HepG2 (cell line): ENCODE measurements around the gene TTC23L. TPM values are rescaled to one million over a fixed set of nuclear protein-coding genes. Genes with fewer than 3 reads are reported as not detected.

Source experiments
- ADNP ChIP-seq: sonication (generic); formaldehyde crosslinking; IDR thresholded peaks from 2 replicates; pipeline ENCODE4 v1.4.0; 2020; ENCODE audit warnings: missing genetic modification reagents
- AGO1 ChIP-seq: fragments of 200-400 bp; formaldehyde crosslinking; IDR thresholded peaks from 2 replicates; pipeline ENCODE4 v1.6.1; 2017; ENCODE audit warnings: mild to moderate bottlenecking, low read depth, low read length, moderate library complexity; ENCODE audit not compliant: poor library complexity, severe bottlenecking
- ATAD3A ChIP-seq: sonication (generic); formaldehyde crosslinking; IDR thresholded peaks from 2 replicates; pipeline ENCODE4 v1.4.0; 2020; ENCODE audit warnings: missing genetic modification reagents
- ATM ChIP-seq: fragments of 450-650 bp; IDR thresholded peaks from 2 replicates; pipeline ENCODE4 v1.7.1; 2017; ENCODE audit warnings: mild to moderate bottlenecking, borderline replicate concordance
- CCAR2 ChIP-seq: fragments of 200-400 bp; formaldehyde crosslinking; optimal IDR thresholded peaks from 2 replicates; pipeline ENCODE3; 2018; ENCODE audit warnings: low read depth, mild to moderate bottlenecking, low read length, moderate library complexity
- JUNB ChIP-seq: sonication (generic); formaldehyde crosslinking; IDR thresholded peaks from 2 replicates; pipeline ENCODE4 v1.8.0; 2022; ENCODE audit warnings: missing genetic modification reagents, mild to moderate bottlenecking, borderline replicate concordance
- MLLT10 ChIP-seq: sonication (generic); formaldehyde crosslinking; IDR thresholded peaks from 2 replicates; pipeline ENCODE4 v1.4.0; 2020; ENCODE audit warnings: missing genetic modification reagents
- MXI1 ChIP-seq: IDR thresholded peaks from 3 replicates; pipeline ENCODE4 v1.6.1; 2012; ENCODE audit warnings: low read depth, low read length, inconsistent platforms, borderline replicate concordance
- PRDM15 ChIP-seq: sonication (generic); formaldehyde crosslinking; IDR thresholded peaks from 2 replicates; pipeline ENCODE4 v1.4.0; 2020; ENCODE audit warnings: missing genetic modification reagents
- RARG ChIP-seq: sonication (generic); formaldehyde crosslinking; IDR thresholded peaks from 2 replicates; pipeline ENCODE4 v1.4.0; 2020; ENCODE audit warnings: low read depth, mild to moderate bottlenecking, missing genetic modification reagents
- SKIL ChIP-seq: sonication (generic); formaldehyde crosslinking; IDR thresholded peaks from 2 replicates; pipeline ENCODE4 v1.8.0; 2022; ENCODE audit warnings: missing genetic modification reagents, mild to moderate bottlenecking, moderate library complexity, borderline replicate concordance
- SOX5 ChIP-seq: IDR thresholded peaks from 2 replicates; pipeline ENCODE4 v1.6.1; 2016; ENCODE audit warnings: borderline replicate concordance
- TCF7 ChIP-seq: sonication (generic); IDR thresholded peaks from 2 replicates; pipeline ENCODE4 v1.6.1; 2016; ENCODE audit warnings: antibody characterized with exemption, low read depth
- ZNF124 ChIP-seq: sonication (generic); formaldehyde crosslinking; IDR thresholded peaks from 2 replicates; pipeline ENCODE4 v1.4.0; 2020; ENCODE audit warnings: missing genetic modification reagents
- ZNF143 ChIP-seq: sonication (generic); formaldehyde crosslinking; IDR thresholded peaks from 2 replicates; pipeline ENCODE4 v1.4.0; 2020; ENCODE audit warnings: missing genetic modification reagents
- ZNF557 ChIP-seq: sonication (generic); formaldehyde crosslinking; IDR thresholded peaks from 2 replicates; pipeline ENCODE4 v1.4.0; 2020; ENCODE audit warnings: missing genetic modification reagents
- ZNF644 ChIP-seq: IDR thresholded peaks from 2 replicates; pipeline ENCODE4 v1.6.1; 2016; ENCODE audit warnings: low read depth
- ZNF660 ChIP-seq: sonication (generic); formaldehyde crosslinking; IDR thresholded peaks from 2 replicates; pipeline ENCODE4 v1.5.1; 2020; ENCODE audit warnings: mild to moderate bottlenecking, low read depth, missing genetic modification reagents, borderline replicate concordance
- ZNF777 ChIP-seq: sonication (generic); formaldehyde crosslinking; IDR thresholded peaks from 2 replicates; pipeline ENCODE4 v1.4.0; 2020; ENCODE audit warnings: missing genetic modification reagents
- polyA plus RNA-seq, 8 experiments: library from polyadenylated mRNA; depleted of rRNA in 3 of 8; stranded (reverse) in 7 of 8; unstranded in 1 of 8; fragments of >200 nt; fragmentation: Illumina TruSeq in 4 of 8; extraction: Trizol in 4 of 8; gene quantifications; 2 replicates each; pipeline versions ENCODE4 v1.2.1 to v1.2.3, GENCODE V29; 2011 to 2016; ENCODE audit warnings: low read depth in 4 of 8, missing spikeins in 1 of 8, mixed read lengths in 1 of 8; ENCODE audit not compliant: insufficient read depth in 1 of 8
- total RNA-seq, 5 experiments: library from RNA; depleted of rRNA; stranded (reverse); fragments of >200 nt; fragmentation: Illumina TruSeq; extraction: Trizol; gene quantifications; 2 replicates each; pipeline ENCODE4 v1.2.3, GENCODE V29; 2016; ENCODE audit warnings: low read depth in 1 of 5
- TF ChIP-seq, protein P1 (sequence below): sonication (generic); formaldehyde crosslinking; IDR thresholded peaks from 2 replicates; pipeline ENCODE4 v1.4.0; 2020; ENCODE audit warnings: missing genetic modification reagents, borderline replicate concordance
- TF ChIP-seq, protein P2 (sequence below): sonication (generic); formaldehyde crosslinking; IDR thresholded peaks from 2 replicates; pipeline ENCODE4 v1.4.0; 2020; ENCODE audit warnings: missing genetic modification reagents
- TF ChIP-seq, protein P3 (sequence below): IDR thresholded peaks from 2 replicates; pipeline ENCODE4 v1.6.1; 2016; ENCODE audit warnings: missing biosample characterization, missing genetic modification reagents, low read depth

TTC23L gene
- total and polyA plus RNA-seq, 2 of the 13 experiments (the other 11 are each of a cell fraction or from before 2014, with no cell fraction given) = 0.37 to 1.4 TPM

- TF ChIP-seq ATM (no peak), ZNF124 (CRISPR knock-in tag) (no peak), ATAD3A (no peak), PRDM15 (CRISPR knock-in tag) (no peak), ZNF777 (CRISPR knock-in tag) (no peak), RARG (CRISPR knock-in tag) (no peak), ZNF557 (CRISPR knock-in tag) (no peak), TCF7 (peak; percentile 21; the same call in 1 of the 2 replicates), ZNF660 (CRISPR knock-in tag) (no peak), AGO1 (no peak), CCAR2 (no peak), JUNB (CRISPR knock-in tag) (no peak), ZNF143 (no peak), SKIL (CRISPR knock-in tag) (peak; percentile 90), MXI1 (no peak), MLLT10 (CRISPR knock-in tag) (no peak), ZNF644 (CRISPR knock-in tag) (no peak), SOX5 (peak; percentile 40; the same call in 1 of the 2 replicates), ADNP (no peak)
- TF ChIP-seq, protein P1, sequence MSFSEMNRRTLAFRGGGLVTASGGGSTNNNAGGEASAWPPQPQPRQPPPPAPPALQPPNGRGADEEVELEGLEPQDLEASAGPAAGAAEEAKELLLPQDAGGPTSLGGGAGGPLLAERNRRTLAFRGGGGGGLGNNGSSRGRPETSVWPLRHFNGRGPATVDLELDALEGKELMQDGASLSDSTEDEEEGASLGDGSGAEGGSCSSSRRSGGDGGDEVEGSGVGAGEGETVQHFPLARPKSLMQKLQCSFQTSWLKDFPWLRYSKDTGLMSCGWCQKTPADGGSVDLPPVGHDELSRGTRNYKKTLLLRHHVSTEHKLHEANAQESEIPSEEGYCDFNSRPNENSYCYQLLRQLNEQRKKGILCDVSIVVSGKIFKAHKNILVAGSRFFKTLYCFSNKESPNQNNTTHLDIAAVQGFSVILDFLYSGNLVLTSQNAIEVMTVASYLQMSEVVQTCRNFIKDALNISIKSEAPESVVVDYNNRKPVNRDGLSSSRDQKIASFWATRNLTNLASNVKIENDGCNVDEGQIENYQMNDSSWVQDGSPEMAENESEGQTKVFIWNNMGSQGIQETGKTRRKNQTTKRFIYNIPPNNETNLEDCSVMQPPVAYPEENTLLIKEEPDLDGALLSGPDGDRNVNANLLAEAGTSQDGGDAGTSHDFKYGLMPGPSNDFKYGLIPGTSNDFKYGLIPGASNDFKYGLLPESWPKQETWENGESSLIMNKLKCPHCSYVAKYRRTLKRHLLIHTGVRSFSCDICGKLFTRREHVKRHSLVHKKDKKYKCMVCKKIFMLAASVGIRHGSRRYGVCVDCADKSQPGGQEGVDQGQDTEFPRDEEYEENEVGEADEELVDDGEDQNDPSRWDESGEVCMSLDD (CRISPR knock-in tag) = no peak
- TF ChIP-seq, protein P2, sequence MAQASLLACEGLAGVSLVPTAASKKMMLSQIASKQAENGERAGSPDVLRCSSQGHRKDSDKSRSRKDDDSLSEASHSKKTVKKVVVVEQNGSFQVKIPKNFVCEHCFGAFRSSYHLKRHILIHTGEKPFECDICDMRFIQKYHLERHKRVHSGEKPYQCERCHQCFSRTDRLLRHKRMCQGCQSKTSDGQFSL (CRISPR knock-in tag) = no peak
- TF ChIP-seq, protein P3, sequence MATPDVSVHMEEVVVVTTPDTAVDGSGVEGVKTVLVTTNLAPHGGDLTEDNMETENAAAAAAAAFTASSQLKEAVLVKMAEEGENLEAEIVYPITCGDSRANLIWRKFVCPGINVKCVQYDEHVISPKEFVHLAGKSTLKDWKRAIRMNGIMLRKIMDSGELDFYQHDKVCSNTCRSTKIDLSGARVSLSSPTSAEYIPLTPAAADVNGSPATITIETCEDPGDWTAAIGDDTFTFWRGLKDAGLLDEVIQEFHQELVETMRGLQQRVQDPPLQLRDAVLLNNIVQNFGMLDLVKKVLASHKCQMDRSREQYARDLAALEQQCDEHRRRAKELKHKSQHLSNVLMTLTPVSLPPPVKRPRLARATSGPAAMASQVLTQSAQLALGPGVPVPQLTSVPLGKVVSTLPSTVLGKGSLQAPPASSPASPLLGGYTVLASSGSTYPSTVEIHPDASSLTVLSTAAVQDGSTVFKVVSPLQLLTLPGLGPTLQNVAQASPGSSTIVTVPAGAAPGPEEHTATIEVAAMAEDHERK = no peak
Measured at GRCh38 chr5:34889394-34889793, 50.4 kb downstream of the TTC23L start (continued).
